ENCODE results near the gene SPINK2. TPM values are rescaled to one million over a fixed set of nuclear protein-coding genes. Genes with fewer than 3 reads are reported as not detected.

The SPINK2 gene
- polyA plus RNA-seq, 1 experiment, result not detected

DNA sequence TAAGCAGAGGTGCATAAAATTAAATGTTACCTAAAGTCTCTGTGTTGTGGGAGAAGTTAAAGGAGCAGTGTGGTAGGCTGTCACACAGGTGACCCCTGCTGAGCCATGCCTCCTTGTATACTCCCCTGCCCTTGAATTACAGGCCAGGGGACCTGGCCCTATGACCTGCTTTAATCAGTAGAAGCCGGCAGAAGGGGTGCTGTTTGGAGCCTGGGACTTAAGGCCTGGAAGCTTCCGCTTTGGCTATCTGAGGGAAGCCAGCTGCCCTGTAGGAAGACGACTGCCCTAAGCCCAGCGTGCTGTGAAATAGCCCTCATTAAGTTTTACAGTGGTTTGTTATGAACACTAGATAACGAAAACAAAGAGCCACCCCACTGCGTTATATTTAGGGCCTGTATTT, 34.1 kb downstream of the SPINK2 start:
- ChIA-PET POLR2A (no interaction called here), CTCF (interaction anchor here (0.7 to 2.3 kb wide), 2 partner anchors 12 to 263 kb away, joined by 3 to 6 read pairs; no protein-coding TSS in a partner anchor)
- no peak for DNase-seq (ENCODE audit: low read depth)
- TF ChIP-seq, protein P1, sequence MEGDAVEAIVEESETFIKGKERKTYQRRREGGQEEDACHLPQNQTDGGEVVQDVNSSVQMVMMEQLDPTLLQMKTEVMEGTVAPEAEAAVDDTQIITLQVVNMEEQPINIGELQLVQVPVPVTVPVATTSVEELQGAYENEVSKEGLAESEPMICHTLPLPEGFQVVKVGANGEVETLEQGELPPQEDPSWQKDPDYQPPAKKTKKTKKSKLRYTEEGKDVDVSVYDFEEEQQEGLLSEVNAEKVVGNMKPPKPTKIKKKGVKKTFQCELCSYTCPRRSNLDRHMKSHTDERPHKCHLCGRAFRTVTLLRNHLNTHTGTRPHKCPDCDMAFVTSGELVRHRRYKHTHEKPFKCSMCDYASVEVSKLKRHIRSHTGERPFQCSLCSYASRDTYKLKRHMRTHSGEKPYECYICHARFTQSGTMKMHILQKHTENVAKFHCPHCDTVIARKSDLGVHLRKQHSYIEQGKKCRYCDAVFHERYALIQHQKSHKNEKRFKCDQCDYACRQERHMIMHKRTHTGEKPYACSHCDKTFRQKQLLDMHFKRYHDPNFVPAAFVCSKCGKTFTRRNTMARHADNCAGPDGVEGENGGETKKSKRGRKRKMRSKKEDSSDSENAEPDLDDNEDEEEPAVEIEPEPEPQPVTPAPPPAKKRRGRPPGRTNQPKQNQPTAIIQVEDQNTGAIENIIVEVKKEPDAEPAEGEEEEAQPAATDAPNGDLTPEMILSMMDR (IDR thresholded peaks at IDR 0.05; ENCODE audit: insufficient read depth, low read depth, low read length), result no peak
- H3K27me3 ChIP-seq (ENCODE audit: control insufficient read depth, insufficient read depth, low read length), result peaks cover 2% of the 10 kb centered on the region; the same call in 1 of the 2 replicates
- no peak overlapping the region for H3K4me3 ChIP-seq (ENCODE audit: low read depth, low read length)
- H3K36me3 ChIP-seq (ENCODE audit: control insufficient read depth, insufficient read depth, low read length), result no peaks in the 10 kb centered on the region

DNA sequence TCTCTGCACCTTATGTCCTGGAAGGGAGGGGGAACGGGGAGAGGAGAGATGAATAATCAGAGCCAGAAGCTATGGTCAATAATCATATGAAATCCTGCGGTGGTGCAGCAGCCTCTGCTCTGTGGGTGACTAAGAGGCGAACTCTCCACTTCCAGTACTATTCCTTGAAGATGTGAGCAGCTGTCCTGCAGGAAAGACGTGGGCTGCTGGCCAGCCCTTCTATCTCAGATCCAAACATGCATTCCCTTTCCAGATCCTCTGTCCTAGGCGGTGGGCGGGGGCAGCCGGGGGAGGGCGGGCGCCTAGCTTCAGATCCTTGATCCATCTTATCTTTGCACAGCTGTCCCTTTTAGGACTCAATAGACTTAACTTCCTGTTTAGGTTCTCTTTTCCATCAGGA, 34.5 kb downstream of the SPINK2 start:
- TF ChIP-seq, protein P1 (IDR thresholded peaks at IDR 0.05; ENCODE audit: insufficient read depth, low read depth, low read length), result no peak
- Histone ChIP-seq H3K4me3 (ENCODE audit: low read depth, low read length) (no peak overlapping the region), H3K27me3 (ENCODE audit: control insufficient read depth, insufficient read depth, low read length) (peaks cover 4% of the 10 kb centered on the region; the same call in 1 of the 2 replicates), H3K36me3 (ENCODE audit: control insufficient read depth, insufficient read depth, low read length) (no peaks in the 10 kb centered on the region)
- ChIA-PET POLR2A (no interaction called here), CTCF (interaction anchor here (2.3 kb wide), 1 partner anchor 13 kb away, joined by 6 read pairs; no protein-coding TSS in a partner anchor)
- DNase-seq (ENCODE audit: low read depth), result no peak

DNA sequence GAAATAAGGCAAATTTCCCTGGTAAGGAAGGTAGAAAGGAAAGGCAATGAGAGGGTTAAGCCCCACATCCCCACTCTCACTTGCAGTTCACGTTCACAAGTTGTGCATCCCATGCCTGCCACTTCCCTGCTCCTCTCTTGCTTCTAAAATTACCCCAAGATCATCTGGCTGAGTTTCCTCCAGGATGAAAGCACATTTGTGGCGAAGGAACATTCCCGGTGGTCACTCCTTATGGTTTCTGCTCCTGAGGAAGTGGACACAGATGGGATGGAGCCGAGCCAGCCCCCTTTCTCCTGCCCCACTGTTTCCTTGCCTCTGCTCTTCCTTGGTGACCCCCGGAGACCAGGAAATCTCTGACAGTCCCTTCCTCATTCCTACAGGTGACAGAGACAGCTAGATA, 37.5 kb downstream of the SPINK2 start:
- ChIA-PET CTCF (no interaction called here), POLR2A (no interaction called here)
- Histone ChIP-seq H3K36me3 (ENCODE audit: control insufficient read depth, insufficient read depth, low read length) (no peaks in the 10 kb centered on the region), H3K27me3 (ENCODE audit: control insufficient read depth, insufficient read depth, low read length) (peaks cover 6% of the 10 kb centered on the region; the same call in 1 of the 2 replicates), H3K4me3 (ENCODE audit: low read depth, low read length) (no peak overlapping the region)
- DNase-seq (ENCODE audit: low read depth), result no peak
- TF ChIP-seq, protein P1 (IDR thresholded peaks at IDR 0.05; ENCODE audit: insufficient read depth, low read depth, low read length), result no peak

DNA sequence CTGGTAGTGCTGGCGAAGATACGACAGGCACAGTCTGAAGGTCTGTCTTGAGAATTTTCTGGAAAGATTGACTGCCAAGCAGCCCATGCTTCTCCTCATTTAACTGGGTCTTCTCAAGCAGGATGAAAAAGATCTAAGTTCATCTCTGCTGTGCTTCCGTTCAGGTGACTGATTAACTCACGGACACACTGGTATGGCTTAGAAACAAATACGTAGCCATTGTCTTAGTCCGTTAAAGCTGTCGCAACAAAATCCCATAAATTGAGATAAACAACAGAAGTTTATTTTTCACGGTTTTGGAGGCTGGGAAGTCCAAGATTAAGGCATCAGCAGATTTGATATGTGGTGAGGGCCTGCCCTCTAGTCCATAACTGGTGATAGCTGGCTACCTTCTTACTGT, 39.5 kb downstream of the SPINK2 start:
- POLR2A ChIA-PET, result no interaction called here
- no peak overlapping the region for H3K4me3 ChIP-seq (ENCODE audit: low read depth, low read length)
- H3K36me3 ChIP-seq (ENCODE audit: control insufficient read depth, insufficient read depth, low read length), result no peaks in the 10 kb centered on the region
- TF ChIP-seq, protein P1 (IDR thresholded peaks at IDR 0.05; ENCODE audit: insufficient read depth, low read depth, low read length), result no peak
- CTCF ChIA-PET, result interaction anchor here (0.9 kb wide), 1 partner anchor 18 kb away, joined by 3 read pairs; no protein-coding TSS in a partner anchor
- peaks cover 4% of the 10 kb centered on the region; the same call in 1 of the 2 replicates for H3K27me3 ChIP-seq (ENCODE audit: control insufficient read depth, insufficient read depth, low read length)
- DNase-seq (ENCODE audit: low read depth), result no peak

DNA sequence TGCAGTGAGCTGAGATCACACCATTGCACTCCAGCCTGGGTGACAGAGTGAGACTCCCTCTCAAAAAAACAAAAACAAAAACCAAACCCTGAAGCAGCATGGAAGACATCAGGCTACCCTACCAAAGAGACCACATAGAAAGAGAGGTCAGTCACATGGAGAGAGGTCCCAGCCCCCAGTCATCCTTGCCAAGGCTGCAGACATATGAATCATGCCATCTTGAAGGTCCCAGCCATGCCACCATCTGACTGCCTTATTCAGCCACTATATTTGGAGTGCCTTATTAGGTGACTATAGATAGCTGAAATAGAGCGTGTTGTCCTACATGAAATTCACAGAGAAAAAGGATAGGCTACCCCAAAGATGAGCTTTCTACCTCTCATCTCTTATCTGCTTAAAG, 48.2 kb downstream of the SPINK2 start:
- TF ChIP-seq, protein P1 (IDR thresholded peaks at IDR 0.05; ENCODE audit: insufficient read depth, low read depth, low read length), result no peak
- H3K36me3 ChIP-seq (ENCODE audit: control insufficient read depth, insufficient read depth, low read length), result no peaks in the 10 kb centered on the region
- ChIA-PET CTCF (no interaction called here), POLR2A (no interaction called here)
- no peak for DNase-seq (ENCODE audit: low read depth)
- H3K4me3 ChIP-seq (ENCODE audit: low read depth, low read length), result no peak overlapping the region
- H3K27me3 ChIP-seq (ENCODE audit: control insufficient read depth, insufficient read depth, low read length), result no peaks in the 10 kb centered on the region

All from BJ (cell line).